Head of caudate nucleus (tissue), 42 donors: ENCODE data around the gene KCNQ1.

ENCODE experiments used
- DNase-seq, 42 donors: peaks; one replicate each; pipeline versions ENCODE4 v3.0.0 to v3.0.0-alpha.2; 2020 to 2021; ENCODE audit warnings: mixed read lengths in 7 of 42
- intact Hi-C: fragments of 100-400 bp; cut with DNase I; formaldehyde crosslinking; loops from one replicate; pipeline ENCODE4 v1.15.0; 2022

KCNQ1 gene

GRCh38 chr11:2561696-2562581 is 117.1 kb downstream of the KCNQ1 start:
- intact Hi-C loops: no loop called here
- peak; percentile 79 to 96 (median 92) for DNase-seq

DNA sequence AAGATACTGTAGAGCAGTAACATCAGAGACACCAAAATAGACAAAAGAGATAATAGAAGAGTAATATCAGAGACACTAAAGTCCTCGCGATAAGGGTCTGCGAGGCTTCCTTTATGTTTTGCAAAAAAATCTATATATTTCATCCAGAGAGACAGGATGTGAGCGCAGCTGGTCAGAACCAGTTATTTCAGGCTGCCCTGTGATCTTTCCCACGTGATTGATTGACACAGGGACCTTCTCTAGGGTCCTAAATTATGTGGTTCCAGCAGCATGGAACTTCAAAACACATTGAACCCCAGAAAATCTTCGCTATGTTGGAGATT is 118.0 kb downstream of the KCNQ1 start:
- intact Hi-C loops: no loop called here
- DNase-seq: no peak

- intact Hi-C loops: no loop called here
- DNase-seq: peak in 4 of 42 donors; percentile 0 to 26 (median 5)
Measured at GRCh38 chr11:2563213-2564007, 118.6 kb downstream of the KCNQ1 start.

- DNase-seq: peak in 2 of 42 donors; percentile 2 to 3
- intact Hi-C loops: no loop called here
Measured at GRCh38 chr11:2564008-2564530, 119.3 kb downstream of the KCNQ1 start.

- DNase-seq: peak in 4 of 42 donors; percentile 0 to 26 (median 7)
Measured at GRCh38 chr11:2564588-2565425, 120.0 kb downstream of the KCNQ1 start.

GRCh38 chr11:2565447-2566222 is 120.8 kb downstream of the KCNQ1 start:
- intact Hi-C loops: no loop called here
- DNase-seq: peak in 3 of 42 donors; percentile 4 to 18 (median 9)

More at GRCh38 chr11:2564588-2565425, 120.0 kb downstream of the KCNQ1 start:
- intact Hi-C loops: no loop called here

DNA sequence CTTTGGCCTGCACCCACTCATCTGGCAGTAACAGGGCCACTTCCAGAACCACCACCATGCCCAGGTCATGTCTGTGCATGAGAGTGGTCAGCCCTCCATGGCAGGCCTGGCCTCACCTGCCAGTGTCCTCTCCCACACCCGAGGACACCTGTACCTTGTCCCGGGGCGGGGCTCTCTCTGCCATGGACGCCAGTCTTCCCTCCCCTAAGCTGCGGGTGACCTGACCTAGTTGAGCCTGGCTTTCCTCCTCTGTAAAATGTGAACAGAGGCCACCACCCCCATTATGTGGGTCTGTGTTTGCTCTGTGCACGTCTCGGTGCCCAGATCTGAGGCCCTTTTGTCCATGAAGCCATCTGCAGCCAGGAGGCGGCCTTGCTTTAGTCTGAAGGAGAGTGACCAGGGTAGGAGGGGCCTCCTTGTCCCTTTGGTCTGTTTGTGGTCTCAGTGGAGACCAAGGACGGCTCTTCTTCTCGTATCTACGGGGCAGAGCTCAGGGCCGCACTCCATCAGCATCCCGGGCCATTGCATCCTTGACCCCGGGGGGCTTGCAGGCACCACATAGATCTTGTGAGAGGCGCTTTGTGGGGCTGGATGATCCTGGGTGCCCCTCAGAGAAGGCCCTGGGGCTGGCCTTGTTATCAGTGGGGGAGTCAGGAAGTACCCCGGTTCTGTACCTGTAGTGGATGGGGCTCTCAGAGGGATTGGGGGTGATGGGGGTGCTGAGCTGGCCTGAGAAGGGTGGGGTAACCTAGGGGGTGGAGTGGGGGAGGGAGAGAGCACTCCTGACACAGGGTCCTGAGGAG is 121.6 kb downstream of the KCNQ1 start:
- intact Hi-C loops: no loop called here
- DNase-seq: peak in 12 of 42 donors; percentile 1 to 64 (median 38)

DNA sequence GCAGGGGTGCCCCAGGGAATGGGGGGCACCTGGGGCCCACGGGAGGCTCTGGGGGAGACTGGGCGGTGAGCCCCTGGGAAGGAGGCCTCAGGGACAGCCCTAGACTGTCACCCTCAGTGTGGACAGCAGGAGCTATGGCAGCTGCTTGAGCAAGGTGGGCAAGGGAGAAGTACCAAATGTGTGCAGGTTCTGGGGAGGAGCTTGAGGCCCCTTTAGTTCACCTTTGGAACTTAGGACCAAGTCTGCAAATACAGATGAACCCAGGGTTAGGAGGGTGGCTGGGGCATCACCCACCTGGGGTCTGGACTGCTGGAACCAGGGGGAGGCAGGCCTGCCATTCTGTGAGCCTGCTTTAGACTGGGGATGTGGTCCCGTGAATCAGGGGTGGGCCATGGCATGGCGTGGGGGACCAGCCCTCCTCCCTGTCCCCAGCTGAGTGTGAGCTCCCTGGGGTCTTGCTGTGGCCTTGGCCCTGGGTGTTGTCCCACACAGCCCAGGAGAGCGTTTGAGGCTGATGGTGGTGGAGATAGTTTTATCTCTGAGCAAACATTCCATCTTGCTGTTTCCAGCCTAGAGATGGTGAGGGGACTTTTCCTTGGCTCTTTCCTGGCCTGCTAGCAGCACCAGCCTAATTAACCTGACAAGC is 122.3 kb downstream of the KCNQ1 start:
- intact Hi-C loops: no loop called here
- peak in 2 of 42 donors; percentile 13 to 23 for DNase-seq

DNA sequence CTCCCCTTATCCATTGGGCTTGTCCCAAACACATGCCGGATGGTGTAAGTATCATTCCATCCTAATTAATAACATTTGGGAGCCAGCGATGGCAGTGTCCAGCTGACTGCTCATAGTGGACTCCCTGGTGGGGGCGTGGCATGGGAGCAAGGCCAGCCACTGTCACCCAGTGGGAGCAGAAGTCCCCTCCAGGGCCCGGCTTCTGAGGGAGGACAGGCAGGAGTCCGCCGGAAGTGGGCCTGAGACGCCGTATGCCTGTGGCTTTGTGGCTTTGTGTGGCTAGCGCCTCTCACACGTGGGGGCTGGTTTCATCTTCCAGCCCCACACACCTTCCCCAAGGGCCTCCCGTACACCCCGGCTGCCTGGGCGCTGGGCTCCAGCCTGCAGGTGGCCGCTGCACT is 124.5 kb downstream of the KCNQ1 start:
- peak in 2 of 42 donors; percentile 0 to 25 for DNase-seq
- intact Hi-C loops: no loop called here

DNA sequence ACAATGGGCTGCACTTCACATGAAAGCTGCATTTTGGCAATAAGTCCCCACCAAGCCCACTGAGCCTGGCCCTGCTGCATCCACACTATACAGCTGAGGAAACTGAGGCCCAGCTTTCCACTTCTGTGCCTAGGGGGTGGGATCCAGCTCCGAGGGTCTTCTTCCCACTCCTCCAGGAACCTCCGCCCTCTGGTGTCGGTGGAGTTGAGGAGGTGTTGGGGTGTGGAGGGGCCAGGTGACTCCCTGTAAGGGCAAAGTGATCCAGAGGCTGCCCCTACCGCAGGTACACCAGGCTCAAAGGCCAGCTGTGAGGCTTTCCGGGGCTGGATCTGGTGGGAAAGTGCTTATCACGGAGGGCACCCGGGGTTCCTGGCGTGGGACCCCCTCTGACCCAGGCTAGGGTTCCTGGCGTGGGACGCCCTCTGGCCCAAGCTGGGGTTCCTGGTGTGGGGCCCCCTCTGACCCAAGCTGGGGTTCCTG is 125.0 kb downstream of the KCNQ1 start:
- DNase-seq: peak in 3 of 42 donors; percentile 1 to 26 (median 13)
- intact Hi-C loops: no loop called here

- intact Hi-C loops: no loop called here
- DNase-seq: peak in 2 of 42 donors; percentile 1 to 9
Measured at GRCh38 chr11:2570211-2570811, 125.5 kb downstream of the KCNQ1 start.

DNA sequence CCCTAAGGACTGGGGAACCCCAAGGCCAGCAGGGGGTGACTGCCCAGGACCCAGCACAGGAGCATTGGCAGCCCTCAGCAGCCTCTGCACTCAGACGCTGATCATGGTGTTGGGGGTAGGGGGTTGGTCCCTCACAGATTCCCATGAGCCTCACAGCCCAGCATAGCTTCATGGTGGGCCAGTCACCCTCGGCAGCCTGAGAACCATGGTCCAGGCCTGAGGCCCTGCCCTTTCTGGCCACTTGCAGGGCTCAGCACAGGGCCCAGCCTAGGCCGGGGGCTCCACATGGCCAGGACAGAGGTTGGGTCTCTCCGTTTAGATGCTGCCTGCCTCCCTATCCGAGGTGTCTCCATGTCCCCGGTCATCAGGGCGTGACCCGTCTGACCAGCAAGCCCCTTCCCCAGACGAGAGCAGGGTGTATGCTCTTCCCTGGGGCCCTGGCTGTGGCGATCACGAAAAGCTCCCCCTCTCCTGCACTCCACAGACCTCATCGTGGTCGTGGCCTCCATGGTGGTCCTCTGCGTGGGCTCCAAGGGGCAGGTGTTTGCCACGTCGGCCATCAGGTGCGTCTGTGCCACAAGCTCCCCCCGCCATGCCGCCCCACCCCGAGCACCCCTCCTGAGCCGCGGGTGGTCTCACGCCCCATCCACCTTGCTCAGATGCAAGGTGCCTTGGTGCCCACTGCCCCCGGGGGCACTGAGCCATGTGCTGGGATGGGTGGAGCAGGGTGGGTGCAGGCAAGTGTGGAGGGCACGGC is 126.2 kb downstream of the KCNQ1 start:
- intact Hi-C loops: no loop called here
- peak in 3 of 42 donors; percentile 1 to 23 (median 14) for DNase-seq

- peak in 2 of 42 donors; percentile 14 to 20 for DNase-seq
- intact Hi-C loops: no loop called here
Measured at GRCh38 chr11:2571598-2572281, 126.9 kb downstream of the KCNQ1 start.

GRCh38 chr11:2572491-2573239 is 127.9 kb downstream of the KCNQ1 start:
- intact Hi-C loops: no loop called here
- DNase-seq: peak in 6 of 42 donors; percentile 0 to 23 (median 2)
